GM18907 (cell line): ENCODE results near the gene LDLRAD2.

ENCODE experiments used
- ATAC-seq: cut with Tn5 transposase; IDR thresholded peaks from one replicate; pipeline ENCODE4 v1.9.1; 2021; ENCODE audit warnings: mild to moderate bottlenecking, moderate library complexity; ENCODE audit not compliant: unreplicated experiment

Gene LDLRAD2

GRCh38 chr1:21840981-21841380 lies 28.9 kb downstream of the LDLRAD2 start:
- ATAC-seq = no peak

GRCh38 chr1:21841852-21842466 lies 29.9 kb downstream of the LDLRAD2 start:
- no peak for ATAC-seq

GRCh38 chr1:21842606-21843162 lies 30.6 kb downstream of the LDLRAD2 start:
- ATAC-seq = no peak

GRCh38 chr1:21843208-21843607 lies 31.1 kb downstream of the LDLRAD2 start:
- ATAC-seq = no peak

- no peak for ATAC-seq
These were observed 31.9 kb downstream of the LDLRAD2 start for GRCh38 chr1:21843996-21844395.

- no peak for ATAC-seq
These were observed 33.9 kb downstream of the LDLRAD2 start for GRCh38 chr1:21845646-21846641.

- no peak for ATAC-seq
These were observed 35.4 kb downstream of the LDLRAD2 start for GRCh38 chr1:21847223-21848205.

GRCh38 chr1:21848524-21849174 lies 36.6 kb downstream of the LDLRAD2 start:
- no peak for ATAC-seq

- ATAC-seq = no peak
These were observed 38.0 kb downstream of the LDLRAD2 start for GRCh38 chr1:21849909-21850576.

GRCh38 chr1:21851430-21852250 lies 39.6 kb downstream of the LDLRAD2 start:
- no peak for ATAC-seq

GRCh38 chr1:21852282-21853130 lies 40.4 kb downstream of the LDLRAD2 start:
- ATAC-seq = no peak

GRCh38 chr1:21853131-21853427 lies 41.0 kb downstream of the LDLRAD2 start:
- ATAC-seq = no peak

- no peak for ATAC-seq
These were observed 42.2 kb downstream of the LDLRAD2 start for GRCh38 chr1:21854090-21854750.

- ATAC-seq = no peak
These were observed 42.7 kb downstream of the LDLRAD2 start for GRCh38 chr1:21854751-21855131.

GRCh38 chr1:21855257-21856096 lies 43.4 kb downstream of the LDLRAD2 start:
- no peak for ATAC-seq

- ATAC-seq = no peak
These were observed 45.2 kb downstream of the LDLRAD2 start for GRCh38 chr1:21857142-21857839.
